MM.1S (cell line): Measurements from ENCODE around the gene CCDC102B.

Source experiments
- DNase-seq: peaks from one replicate; pipeline ENCODE4 v3.0.0-alpha.2; 2015
- H2AFZ ChIP-seq: fragments of 300-600 bp; sonication (generic); 2 replicates; pipeline ENCODE4 v1.6.0; 2016; ENCODE audit warnings: antibody characterized with exemption, low read length
- H3F3A ChIP-seq: fragments of 300-600 bp; sonication (generic); 2 replicates; pipeline ENCODE4 v1.6.1; 2016; ENCODE audit warnings: mild to moderate bottlenecking, antibody characterized with exemption, low read length, moderate library complexity, mixed read lengths; ENCODE audit not compliant: insufficient read depth
- H3K27ac ChIP-seq: fragments of 300-600 bp; sonication (generic); 2 replicates; pipeline ENCODE4 v1.5.1; 2016; ENCODE audit warnings: mild to moderate bottlenecking, low read length
- H3K27me3 ChIP-seq: fragments of 300-600 bp; sonication (generic); replicated peaks from 2 replicates; pipeline ENCODE4 v1.6.0; 2016; ENCODE audit warnings: low read length; ENCODE audit not compliant: insufficient read depth
- H3K36me3 ChIP-seq: fragments of 300-600 bp; sonication (generic); replicated peaks from 2 replicates; pipeline ENCODE4 v1.6.1; 2016; ENCODE audit warnings: mild to moderate bottlenecking, low read length, mixed read lengths; ENCODE audit not compliant: insufficient read depth
- H3K4me1 ChIP-seq: fragments of 300-600 bp; sonication (generic); 2 replicates; pipeline ENCODE4 v1.6.1; 2016; ENCODE audit warnings: low read length, mixed read lengths
- H3K4me2 ChIP-seq: fragments of 300-600 bp; sonication (generic); 2 replicates; pipeline ENCODE4 v1.6.0; 2016; ENCODE audit warnings: low read depth, low read length
- H3K4me3 ChIP-seq: fragments of 300-600 bp; sonication (generic); 2 replicates; pipeline ENCODE4 v1.5.1; 2016; ENCODE audit warnings: low read length, mixed read lengths
- H3K79me2 ChIP-seq: fragments of 300-600 bp; sonication (generic); 2 replicates; pipeline ENCODE4 v1.6.1; 2016; ENCODE audit warnings: mixed run types, low read length, mixed read lengths
- H3K9ac ChIP-seq: fragments of 300-600 bp; sonication (generic); 2 replicates; pipeline ENCODE4 v1.6.1; 2016; ENCODE audit warnings: low read length, mixed read lengths
- H3K9me2 ChIP-seq: fragments of 300-600 bp; sonication (generic); replicated peaks from 2 replicates; pipeline ENCODE4 v1.6.1; 2016; ENCODE audit warnings: mild to moderate bottlenecking, low read length, mixed read lengths; ENCODE audit not compliant: insufficient read depth
- H3K9me3 ChIP-seq: fragments of 300-600 bp; sonication (generic); replicated peaks from 2 replicates; pipeline ENCODE4 v1.6.1; 2016; ENCODE audit warnings: mild to moderate bottlenecking, low read length, mixed read lengths; ENCODE audit not compliant: insufficient read depth
- H4K20me1 ChIP-seq: fragments of 300-600 bp; sonication (generic); 2 replicates; pipeline ENCODE4 v1.6.1; 2016; ENCODE audit warnings: mild to moderate bottlenecking, low read length, moderate library complexity, mixed read lengths; ENCODE audit not compliant: insufficient read depth
- CTCF ChIP-seq: fragments of 300-600 bp; sonication (generic); IDR thresholded peaks from 2 replicates; pipeline ENCODE4 v1.5.1; 2016; ENCODE audit warnings: antibody characterized with exemption, low read length, mixed read lengths
- EZH2 ChIP-seq: fragments of 300-600 bp; sonication (generic); optimal IDR thresholded peaks from 2 replicates; pipeline ENCODE3; 2017; ENCODE audit warnings: low read depth, mild to moderate bottlenecking, antibody characterized with exemption, low read length, mixed read lengths
- EZH2phosphoT487 ChIP-seq: fragments of 300-600 bp; sonication (generic); IDR thresholded peaks from 2 replicates; pipeline ENCODE4 v1.6.1; 2018; ENCODE audit warnings: antibody characterized with exemption, low read length

Gene CCDC102B

GRCh38 chr18:68972176-68972575 lies 174.3 kb downstream of the CCDC102B start:
- Histone ChIP-seq H3K4me1 (no peaks in the 10 kb centered on the region), H3K4me3 (no peak overlapping the region), H2AFZ (no peak overlapping the region), H3K9me2 (no peaks in the 10 kb centered on the region), H3K79me2 (no peaks in the 10 kb centered on the region), H3K9ac (no peak overlapping the region), H3K9me3 (no peaks in the 10 kb centered on the region), H3F3A (no peaks in the 10 kb centered on the region), H3K27ac (no peak overlapping the region), H3K36me3 (no peaks in the 10 kb centered on the region), H3K27me3 (no peaks in the 10 kb centered on the region), H3K4me2 (no peak overlapping the region), H4K20me1 (no peaks in the 10 kb centered on the region)
- no peak for DNase-seq
- TF ChIP-seq EZH2phosphoT487 (no peak), EZH2 (no peak), CTCF (no peak)

GRCh38 chr18:68979737-68980136 lies 181.9 kb downstream of the CCDC102B start:
- no peak overlapping the region for H3K9ac ChIP-seq
- H2AFZ ChIP-seq, result no peak overlapping the region
- no peaks in the 10 kb centered on the region for H3K79me2 ChIP-seq
- no peak overlapping the region for H3K4me2 ChIP-seq
- no peaks in the 10 kb centered on the region for H3K36me3 ChIP-seq
- no peak overlapping the region for H3K27ac ChIP-seq
- H4K20me1 ChIP-seq, result no peaks in the 10 kb centered on the region
- no peak for TF ChIP-seq EZH2
- no peak for TF ChIP-seq CTCF
- no peak for TF ChIP-seq EZH2phosphoT487
- H3F3A ChIP-seq, result no peaks in the 10 kb centered on the region
- no peaks in the 10 kb centered on the region for H3K9me3 ChIP-seq
- H3K4me1 ChIP-seq, result no peaks in the 10 kb centered on the region
- DNase-seq, result no peak
- H3K9me2 ChIP-seq, result no peaks in the 10 kb centered on the region
- H3K4me3 ChIP-seq, result no peak overlapping the region
- no peaks in the 10 kb centered on the region for H3K27me3 ChIP-seq

- Histone ChIP-seq H3K9me3 (no peaks in the 10 kb centered on the region), H2AFZ (no peak overlapping the region), H3K4me1 (no peaks in the 10 kb centered on the region), H3K27ac (no peak overlapping the region), H4K20me1 (no peaks in the 10 kb centered on the region), H3K36me3 (no peaks in the 10 kb centered on the region), H3F3A (no peaks in the 10 kb centered on the region), H3K9ac (no peak overlapping the region), H3K79me2 (no peaks in the 10 kb centered on the region), H3K9me2 (no peaks in the 10 kb centered on the region), H3K4me2 (no peak overlapping the region), H3K27me3 (no peaks in the 10 kb centered on the region), H3K4me3 (no peak overlapping the region)
- no peak for TF ChIP-seq CTCF
- TF ChIP-seq EZH2phosphoT487, result no peak
- TF ChIP-seq EZH2, result no peak
- DNase-seq, result no peak
Observed at GRCh38 chr18:68983126-68983525, 185.2 kb downstream of the CCDC102B start.
